GM23338 (cell line): ENCODE data around the gene PPP6R2. TPM values are rescaled to one million over a fixed set of nuclear protein-coding genes. Genes with fewer than 3 reads are reported as not detected.
A peak's percentile ranks its signal among the peaks of the same experiment; 100 is the strongest.

Experiments used
- ATAC-seq: fragments of 200-7000 bp; cut with Tn5 transposase; 3 replicates; pipeline ENCODE4 v1.9.1; 2020
- DNase-seq: peaks from one replicate; pipeline ENCODE4 v3.0.0-alpha.2; 2015; ENCODE audit warnings: low spot score
- H2AFZ ChIP-seq: fragments of 200-600 bp; sonication (generic); 2 replicates; pipeline ENCODE4 v1.8.0; 2016; ENCODE audit warnings: antibody characterized with exemption, mild to moderate bottlenecking, moderate library complexity
- H3F3A ChIP-seq: fragments of 200-600 bp; sonication (generic); replicated peaks from 2 replicates; pipeline ENCODE4 v1.8.0; 2017; ENCODE audit warnings: antibody characterized with exemption, mixed run types, low read depth
- H3K27ac ChIP-seq: fragments of 200-600 bp; sonication (generic); 2 replicates; pipeline ENCODE4 v1.6.1; 2016; ENCODE audit warnings: low read depth
- H3K27me3 ChIP-seq: fragments of 200-600 bp; sonication (generic); 2 replicates; pipeline ENCODE4 v1.8.0; 2016; ENCODE audit warnings: mild to moderate bottlenecking, mixed run types, moderate library complexity; ENCODE audit not compliant: insufficient read depth
- H3K36me3 ChIP-seq: fragments of 200-600 bp; sonication (generic); 2 replicates; pipeline ENCODE4 v1.8.0; 2016; ENCODE audit warnings: mild to moderate bottlenecking; ENCODE audit not compliant: insufficient read depth
- H3K4me1 ChIP-seq: fragments of 200-600 bp; sonication (generic); 2 replicates; pipeline ENCODE4 v1.8.0; 2016; ENCODE audit warnings: mild to moderate bottlenecking, moderate library complexity; ENCODE audit not compliant: insufficient read depth
- H3K4me2 ChIP-seq: fragments of 200-600 bp; sonication (generic); 2 replicates; pipeline ENCODE4 v1.7.1; 2017; ENCODE audit warnings: mixed run types
- H3K4me3 ChIP-seq: fragments of 200-600 bp; sonication (generic); 2 replicates; pipeline ENCODE4 v1.6.1; 2016; ENCODE audit warnings: mixed run types
- H3K79me2 ChIP-seq: fragments of 200-600 bp; sonication (generic); replicated peaks from 2 replicates; pipeline ENCODE4 v1.8.0; 2017; ENCODE audit warnings: mild to moderate bottlenecking; ENCODE audit not compliant: insufficient read depth
- H3K9me2 ChIP-seq: fragments of 200-600 bp; sonication (generic); 2 replicates; pipeline ENCODE4 v1.8.0; 2017; ENCODE audit not compliant: insufficient read depth
- H4K20me1 ChIP-seq: fragments of 200-600 bp; sonication (generic); replicated peaks from 2 replicates; pipeline ENCODE4 v1.8.0; 2017; ENCODE audit warnings: mild to moderate bottlenecking; ENCODE audit not compliant: insufficient read depth
- H3K27ac Mint-ChIP-seq: 2 replicates; pipeline ENCODE4 v1.8.0; 2020; ENCODE audit warnings: inconsistent platforms, mild to moderate bottlenecking, moderate library complexity, mixed read lengths
- H3K27me3 Mint-ChIP-seq: 3 replicates; pipeline ENCODE4 v1.8.0; 2022; ENCODE audit warnings: low read depth, mild to moderate bottlenecking, moderate library complexity, mixed read lengths, inconsistent platforms; ENCODE audit not compliant: insufficient read depth, poor library complexity
- H3K36me3 Mint-ChIP-seq: 3 replicates; pipeline ENCODE4 v1.8.0; 2021; ENCODE audit warnings: low read depth, mild to moderate bottlenecking, inconsistent platforms, moderate library complexity, mixed read lengths
- H3K4me1 Mint-ChIP-seq: 3 replicates; pipeline ENCODE4 v1.8.0; 2020; ENCODE audit warnings: mild to moderate bottlenecking, inconsistent platforms, mixed read lengths
- H3K4me3 Mint-ChIP-seq: 3 replicates; pipeline ENCODE4 v1.8.0; 2021; ENCODE audit warnings: moderate library complexity, mild to moderate bottlenecking, inconsistent platforms, mixed read lengths
- H3K9me3 Mint-ChIP-seq: 3 replicates; pipeline ENCODE4 v1.8.0; 2020; ENCODE audit warnings: moderate library complexity, mild to moderate bottlenecking, inconsistent platforms, mixed read lengths
- CREB1 ChIP-seq: fragments of 250-450 bp; sonication (Bioruptor Pico); IDR thresholded peaks from 2 replicates; pipeline ENCODE4 v1.5.0; 2020; ENCODE audit warnings: low read depth, mild to moderate bottlenecking, moderate library complexity
- CTCF ChIP-seq, 2 experiments: fragments of 200-600 bp in 1 of 2; sonication (generic) in 1 of 2; conservative IDR thresholded peaks; 2 replicates each; pipeline versions ENCODE4 v1.5.1 to v1.6.1; 2016 to 2017; ENCODE audit warnings: antibody characterized with exemption in 2 of 2, low read depth in 2 of 2, mild to moderate bottlenecking in 2 of 2, moderate library complexity in 1 of 2
- ETS1 ChIP-seq: IDR thresholded peaks from 2 replicates; pipeline ENCODE4 v1.6.1; 2016; ENCODE audit warnings: antibody characterized with exemption
- EZH2 ChIP-seq: fragments of 200-600 bp; sonication (generic); IDR thresholded peaks from one replicate; pipeline ENCODE4 v1.8.0; 2017; ENCODE audit warnings: antibody characterized with exemption, mild to moderate bottlenecking, low read depth; ENCODE audit not compliant: unreplicated experiment
- EZH2phosphoT487 ChIP-seq: fragments of 200-600 bp; sonication (generic); IDR thresholded peaks from one replicate; pipeline ENCODE4 v1.8.1; 2018; ENCODE audit warnings: antibody characterized with exemption; ENCODE audit not compliant: unreplicated experiment
- JUNB ChIP-seq: IDR thresholded peaks from one replicate; pipeline ENCODE4 v1.6.1; 2016; ENCODE audit warnings: antibody characterized with exemption; ENCODE audit not compliant: unreplicated experiment
- NANOG ChIP-seq: IDR thresholded peaks from 2 replicates; pipeline ENCODE4 v1.6.1; 2016; ENCODE audit warnings: antibody characterized with exemption, borderline replicate concordance
- POLR2AphosphoS5 ChIP-seq: IDR thresholded peaks from 2 replicates; pipeline ENCODE4 v1.6.1; 2016; ENCODE audit warnings: antibody characterized with exemption, low read depth
- REST ChIP-seq: IDR thresholded peaks from one replicate; pipeline ENCODE4 v1.6.1; 2018; ENCODE audit warnings: antibody characterized with exemption; ENCODE audit not compliant: unreplicated experiment
- STAT1 ChIP-seq: IDR thresholded peaks from one replicate; pipeline ENCODE4 v1.6.1; 2016; ENCODE audit warnings: antibody characterized with exemption; ENCODE audit not compliant: unreplicated experiment
- ZNF114 ChIP-seq: fragments of 250-450 bp; sonication (Bioruptor Pico); IDR thresholded peaks from 2 replicates; pipeline ENCODE4 v1.5.0; 2020; ENCODE audit warnings: mild to moderate bottlenecking, moderate library complexity
- ZNF331 ChIP-seq: fragments of 250-450 bp; sonication (Bioruptor Pico); IDR thresholded peaks from 2 replicates; pipeline ENCODE4 v1.5.0; 2020; ENCODE audit warnings: low read depth, mild to moderate bottlenecking, moderate library complexity
- ZNF462 ChIP-seq: fragments of 250-450 bp; sonication (Bioruptor Pico); IDR thresholded peaks from 2 replicates; pipeline ENCODE4 v1.5.0; 2020; ENCODE audit warnings: mild to moderate bottlenecking, moderate library complexity
- polyA plus RNA-seq: library from polyadenylated mRNA; unstranded; fragments of >200 nt; fragmentation: Nextera tagmentation; extraction: Ambion mirVana; gene quantifications from 2 replicates; pipeline ENCODE4 v1.2.1, GENCODE V29; 2016
- total RNA-seq: library from RNA; depleted of rRNA; stranded (reverse); fragments of >200 nt; shearing (Covaris generic); gene quantifications from 2 replicates; pipeline ENCODE4 v1.2.3, GENCODE V29; 2014

The PPP6R2 gene
- total and polyA plus RNA-seq, 2 experiments from 2014 or later, result 11.9 to 45.8 TPM

- ATAC-seq (peak; percentile 6; the same call in 2 of the 3 replicates), DNase-seq (peak; percentile 45)
- no peak overlapping the region for H3K27ac Mint-ChIP-seq
- Histone ChIP-seq H4K20me1 (no peaks in the 10 kb centered on the region), H3K27me3 (no peaks in the 10 kb centered on the region), H3F3A (peaks cover 27% of the 10 kb centered on the region), H2AFZ (no peak overlapping the region), H3K79me2 (no peaks in the 10 kb centered on the region), H3K4me1 (no peaks in the 10 kb centered on the region), H3K27ac (no peak overlapping the region), H3K4me2 (no peak overlapping the region), H3K4me3 (no peak overlapping the region), H3K36me3 (no peaks in the 10 kb centered on the region), H3K9me2 (no peaks in the 10 kb centered on the region)
- H3K9me3 Mint-ChIP-seq, result no peaks in the 10 kb centered on the region
- TF ChIP-seq ZNF331 (CRISPR knock-in tag), result no peak
- TF ChIP-seq NANOG, result no peak
- no peak for TF ChIP-seq ETS1
- no peak for TF ChIP-seq JUNB
- TF ChIP-seq REST, result no peak
- TF ChIP-seq EZH2, result no peak
- no peak for TF ChIP-seq EZH2phosphoT487
- TF ChIP-seq STAT1, result no peak
- TF ChIP-seq CREB1 (CRISPR knock-in tag), result no peak
- no peak for TF ChIP-seq ZNF114 (CRISPR knock-in tag)
- TF ChIP-seq POLR2AphosphoS5, result no peak
- TF ChIP-seq ZNF462 (CRISPR knock-in tag), result no peak
- TF ChIP-seq CTCF (conservative IDR thresholded peaks at IDR 0.05; ENCODE audit: low read depth in 2 of 2), result no peak
- peaks cover 6% of the 10 kb centered on the region for H3K27me3 Mint-ChIP-seq
- no peaks in the 10 kb centered on the region for H3K36me3 Mint-ChIP-seq
- H3K4me1 Mint-ChIP-seq, result peaks cover 2% of the 10 kb centered on the region; the same call in 1 of the 3 replicates
- no peak overlapping the region for H3K4me3 Mint-ChIP-seq
These were observed 2.9 kb upstream of the PPP6R2 start for GRCh38 chr22:50339945-50340879.
